ENCODE results near the gene TRIM26. TPM values are rescaled to one million over a fixed set of nuclear protein-coding genes. Genes with fewer than 3 reads are reported as not detected.

The TRIM26 gene
- total and polyA plus RNA-seq, 2 of the 13 experiments (the other 11 are each of a cell fraction or from before 2014, with no cell fraction given), result 27.1 to 38.7 TPM

DNA sequence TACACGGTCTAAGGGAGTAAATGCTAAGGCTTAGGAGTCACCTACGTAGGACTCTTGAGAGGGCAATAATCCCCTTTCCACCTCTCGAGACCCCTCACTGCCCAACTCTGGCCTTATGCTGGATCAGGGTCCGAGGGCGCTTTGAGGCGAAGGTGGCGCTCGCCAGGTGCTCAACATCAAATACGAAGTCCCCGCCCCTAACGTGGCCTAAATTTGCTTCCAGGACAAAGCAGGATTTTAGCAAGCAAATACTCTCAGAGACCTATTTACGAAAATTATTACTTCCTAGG, 406 bp upstream of the TRIM26 start (continued):
- TF ChIP-seq MAF1 (CRISPR knock-in tag; IDR thresholded peaks at IDR 0.05; ENCODE audit: borderline replicate concordance) (no peak), ZNF616 (CRISPR knock-in tag; IDR thresholded peaks at IDR 0.05; ENCODE audit: low read depth) (no peak), TBL1XR1 (IDR thresholded peaks at IDR 0.05; ENCODE audit: borderline replicate concordance, low read length, partially characterized antibody) (no peak), SP4 (CRISPR knock-in tag; IDR thresholded peaks at IDR 0.05) (no peak), SIN3A (IDR thresholded peaks at IDR 0.05; ENCODE audit: borderline replicate concordance, low read depth, low read length) (no peak), ZMYM4 (CRISPR knock-in tag; IDR thresholded peaks at IDR 0.05) (no peak), TBP (CRISPR knock-in tag; IDR thresholded peaks at IDR 0.05) (no peak), ZNF557 (CRISPR knock-in tag; IDR thresholded peaks at IDR 0.05) (no peak), MED13 (CRISPR knock-in tag; IDR thresholded peaks at IDR 0.05) (no peak), TCF7L2 (IDR thresholded peaks at IDR 0.05; ENCODE audit: low read depth, low read length) (no peak)
- TF ChIP-seq, protein P1, sequence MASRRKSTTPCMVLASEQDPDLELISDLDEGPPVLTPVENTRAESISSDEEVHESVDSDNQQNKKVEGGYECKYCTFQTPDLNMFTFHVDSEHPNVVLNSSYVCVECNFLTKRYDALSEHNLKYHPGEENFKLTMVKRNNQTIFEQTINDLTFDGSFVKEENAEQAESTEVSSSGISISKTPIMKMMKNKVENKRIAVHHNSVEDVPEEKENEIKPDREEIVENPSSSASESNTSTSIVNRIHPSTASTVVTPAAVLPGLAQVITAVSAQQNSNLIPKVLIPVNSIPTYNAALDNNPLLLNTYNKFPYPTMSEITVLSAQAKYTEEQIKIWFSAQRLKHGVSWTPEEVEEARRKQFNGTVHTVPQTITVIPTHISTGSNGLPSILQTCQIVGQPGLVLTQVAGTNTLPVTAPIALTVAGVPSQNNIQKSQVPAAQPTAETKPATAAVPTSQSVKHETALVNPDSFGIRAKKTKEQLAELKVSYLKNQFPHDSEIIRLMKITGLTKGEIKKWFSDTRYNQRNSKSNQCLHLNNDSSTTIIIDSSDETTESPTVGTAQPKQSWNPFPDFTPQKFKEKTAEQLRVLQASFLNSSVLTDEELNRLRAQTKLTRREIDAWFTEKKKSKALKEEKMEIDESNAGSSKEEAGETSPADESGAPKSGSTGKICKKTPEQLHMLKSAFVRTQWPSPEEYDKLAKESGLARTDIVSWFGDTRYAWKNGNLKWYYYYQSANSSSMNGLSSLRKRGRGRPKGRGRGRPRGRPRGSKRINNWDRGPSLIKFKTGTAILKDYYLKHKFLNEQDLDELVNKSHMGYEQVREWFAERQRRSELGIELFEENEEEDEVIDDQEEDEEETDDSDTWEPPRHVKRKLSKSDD (CRISPR knock-in tag; IDR thresholded peaks at IDR 0.05; ENCODE audit: low read depth), result no peak
- TF ChIP-seq, protein P2, sequence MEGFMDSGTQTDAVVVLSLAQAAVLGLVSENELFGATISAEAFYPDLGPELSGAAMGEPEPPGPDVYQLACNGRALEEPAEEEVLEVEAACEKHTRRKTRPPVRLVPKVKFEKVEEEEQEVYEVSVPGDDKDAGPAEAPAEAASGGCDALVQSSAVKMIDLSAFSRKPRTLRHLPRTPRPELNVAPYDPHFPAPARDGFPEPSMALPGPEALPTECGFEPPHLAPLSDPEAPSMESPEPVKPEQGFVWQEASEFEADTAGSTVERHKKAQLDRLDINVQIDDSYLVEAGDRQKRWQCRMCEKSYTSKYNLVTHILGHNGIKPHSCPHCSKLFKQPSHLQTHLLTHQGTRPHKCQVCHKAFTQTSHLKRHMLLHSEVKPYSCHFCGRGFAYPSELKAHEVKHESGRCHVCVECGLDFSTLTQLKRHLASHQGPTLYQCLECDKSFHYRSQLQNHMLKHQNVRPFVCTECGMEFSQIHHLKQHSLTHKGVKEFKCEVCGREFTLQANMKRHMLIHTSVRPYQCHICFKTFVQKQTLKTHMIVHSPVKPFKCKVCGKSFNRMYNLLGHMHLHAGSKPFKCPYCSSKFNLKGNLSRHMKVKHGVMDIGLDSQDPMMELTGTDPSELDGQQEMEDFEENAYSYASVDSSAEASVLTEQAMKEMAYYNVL (CRISPR knock-in tag; IDR thresholded peaks at IDR 0.05; ENCODE audit: borderline replicate concordance), result no peak
- TF ChIP-seq, protein P3, sequence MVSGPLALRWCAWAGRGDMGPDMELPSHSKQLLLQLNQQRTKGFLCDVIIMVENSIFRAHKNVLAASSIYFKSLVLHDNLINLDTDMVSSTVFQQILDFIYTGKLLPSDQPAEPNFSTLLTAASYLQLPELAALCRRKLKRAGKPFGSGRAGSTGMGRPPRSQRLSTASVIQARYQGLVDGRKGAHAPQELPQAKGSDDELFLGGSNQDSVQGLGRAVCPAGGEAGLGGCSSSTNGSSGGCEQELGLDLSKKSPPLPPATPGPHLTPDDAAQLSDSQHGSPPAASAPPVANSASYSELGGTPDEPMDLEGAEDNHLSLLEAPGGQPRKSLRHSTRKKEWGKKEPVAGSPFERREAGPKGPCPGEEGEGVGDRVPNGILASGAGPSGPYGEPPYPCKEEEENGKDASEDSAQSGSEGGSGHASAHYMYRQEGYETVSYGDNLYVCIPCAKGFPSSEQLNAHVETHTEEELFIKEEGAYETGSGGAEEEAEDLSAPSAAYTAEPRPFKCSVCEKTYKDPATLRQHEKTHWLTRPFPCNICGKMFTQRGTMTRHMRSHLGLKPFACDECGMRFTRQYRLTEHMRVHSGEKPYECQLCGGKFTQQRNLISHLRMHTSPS (CRISPR knock-in tag; IDR thresholded peaks at IDR 0.05; ENCODE audit: low read depth), result no peak
- TF ChIP-seq, protein P4, sequence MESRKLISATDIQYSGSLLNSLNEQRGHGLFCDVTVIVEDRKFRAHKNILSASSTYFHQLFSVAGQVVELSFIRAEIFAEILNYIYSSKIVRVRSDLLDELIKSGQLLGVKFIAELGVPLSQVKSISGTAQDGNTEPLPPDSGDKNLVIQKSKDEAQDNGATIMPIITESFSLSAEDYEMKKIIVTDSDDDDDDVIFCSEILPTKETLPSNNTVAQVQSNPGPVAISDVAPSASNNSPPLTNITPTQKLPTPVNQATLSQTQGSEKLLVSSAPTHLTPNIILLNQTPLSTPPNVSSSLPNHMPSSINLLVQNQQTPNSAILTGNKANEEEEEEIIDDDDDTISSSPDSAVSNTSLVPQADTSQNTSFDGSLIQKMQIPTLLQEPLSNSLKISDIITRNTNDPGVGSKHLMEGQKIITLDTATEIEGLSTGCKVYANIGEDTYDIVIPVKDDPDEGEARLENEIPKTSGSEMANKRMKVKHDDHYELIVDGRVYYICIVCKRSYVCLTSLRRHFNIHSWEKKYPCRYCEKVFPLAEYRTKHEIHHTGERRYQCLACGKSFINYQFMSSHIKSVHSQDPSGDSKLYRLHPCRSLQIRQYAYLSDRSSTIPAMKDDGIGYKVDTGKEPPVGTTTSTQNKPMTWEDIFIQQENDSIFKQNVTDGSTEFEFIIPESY (CRISPR knock-in tag; IDR thresholded peaks at IDR 0.05), result no peak
- TF ChIP-seq, protein P5, sequence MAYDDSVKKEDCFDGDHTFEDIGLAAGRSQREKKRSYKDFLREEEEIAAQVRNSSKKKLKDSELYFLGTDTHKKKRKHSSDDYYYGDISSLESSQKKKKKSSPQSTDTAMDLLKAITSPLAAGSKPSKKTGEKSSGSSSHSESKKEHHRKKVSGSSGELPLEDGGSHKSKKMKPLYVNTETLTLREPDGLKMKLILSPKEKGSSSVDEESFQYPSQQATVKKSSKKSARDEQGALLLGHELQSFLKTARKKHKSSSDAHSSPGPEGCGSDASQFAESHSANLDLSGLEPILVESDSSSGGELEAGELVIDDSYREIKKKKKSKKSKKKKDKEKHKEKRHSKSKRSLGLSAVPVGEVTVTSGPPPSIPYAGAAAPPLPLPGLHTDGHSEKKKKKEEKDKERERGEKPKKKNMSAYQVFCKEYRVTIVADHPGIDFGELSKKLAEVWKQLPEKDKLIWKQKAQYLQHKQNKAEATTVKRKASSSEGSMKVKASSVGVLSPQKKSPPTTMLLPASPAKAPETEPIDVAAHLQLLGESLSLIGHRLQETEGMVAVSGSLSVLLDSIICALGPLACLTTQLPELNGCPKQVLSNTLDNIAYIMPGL (CRISPR knock-in tag; IDR thresholded peaks at IDR 0.05; ENCODE audit: borderline replicate concordance in 1 of 2, low read depth in 1 of 2), result peak in 1 of 2 experiments; percentile 87; a peak in 1 of 4 replicates
- TF ChIP-seq, protein P6, sequence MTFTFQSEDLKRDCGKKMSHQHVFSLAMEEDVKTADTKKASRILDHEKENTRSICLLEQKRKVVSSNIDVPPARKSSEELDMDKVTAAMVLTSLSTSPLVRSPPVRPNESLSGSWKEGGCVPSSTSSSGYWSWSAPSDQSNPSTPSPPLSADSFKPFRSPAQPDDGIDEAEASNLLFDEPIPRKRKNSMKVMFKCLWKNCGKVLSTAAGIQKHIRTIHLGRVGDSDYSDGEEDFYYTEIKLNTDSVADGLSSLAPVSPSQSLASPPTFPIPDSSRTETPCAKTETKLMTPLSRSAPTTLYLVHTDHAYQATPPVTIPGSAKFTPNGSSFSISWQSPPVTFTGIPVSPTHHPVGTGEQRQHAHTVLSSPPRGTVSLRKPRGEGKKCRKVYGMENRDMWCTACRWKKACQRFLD (CRISPR knock-in tag; IDR thresholded peaks at IDR 0.05; ENCODE audit: borderline replicate concordance), result no peak
- TF ChIP-seq, protein P7, sequence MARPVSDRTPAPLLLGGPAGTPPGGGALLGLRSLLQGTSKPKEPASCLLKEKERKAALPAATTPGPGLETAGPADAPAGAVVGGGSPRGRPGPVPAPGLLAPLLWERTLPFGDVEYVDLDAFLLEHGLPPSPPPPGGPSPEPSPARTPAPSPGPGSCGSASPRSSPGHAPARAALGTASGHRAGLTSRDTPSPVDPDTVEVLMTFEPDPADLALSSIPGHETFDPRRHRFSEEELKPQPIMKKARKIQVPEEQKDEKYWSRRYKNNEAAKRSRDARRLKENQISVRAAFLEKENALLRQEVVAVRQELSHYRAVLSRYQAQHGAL (CRISPR knock-in tag; IDR thresholded peaks at IDR 0.05; ENCODE audit: not compliant biosample characterization), result no peak
